HUES48 (cell line): ENCODE data around the gene COQ3.

Experiments
- H3K27ac ChIP-seq: one replicate; pipeline ENCODE4 v1.7.0; 2013; ENCODE audit warnings: low read depth, low read length, inconsistent platforms
- H3K27me3 ChIP-seq: 2 replicates; pipeline ENCODE4 v1.6.1; 2013; ENCODE audit warnings: mild to moderate bottlenecking, low read length; ENCODE audit not compliant: control insufficient read depth, insufficient read depth
- H3K36me3 ChIP-seq: 2 replicates; pipeline ENCODE4 v1.6.1; 2013; ENCODE audit warnings: low read length; ENCODE audit not compliant: control insufficient read depth, insufficient read depth
- H3K4me1 ChIP-seq: 2 replicates; pipeline ENCODE4 v1.6.1; 2013; ENCODE audit warnings: mild to moderate bottlenecking, low read length; ENCODE audit not compliant: control insufficient read depth, insufficient read depth
- H3K4me3 ChIP-seq: 2 replicates; pipeline ENCODE4 v1.5.1; 2013; ENCODE audit warnings: mild to moderate bottlenecking, low read depth, low read length
- H3K9ac ChIP-seq: 2 replicates; pipeline ENCODE4 v1.6.1; 2013; ENCODE audit warnings: mild to moderate bottlenecking, low read depth, low read length, moderate library complexity
- H3K9me3 ChIP-seq: 2 replicates; pipeline ENCODE4 v1.6.1; 2013; ENCODE audit warnings: low read length; ENCODE audit not compliant: control insufficient read depth, insufficient read depth

The COQ3 gene

DNA sequence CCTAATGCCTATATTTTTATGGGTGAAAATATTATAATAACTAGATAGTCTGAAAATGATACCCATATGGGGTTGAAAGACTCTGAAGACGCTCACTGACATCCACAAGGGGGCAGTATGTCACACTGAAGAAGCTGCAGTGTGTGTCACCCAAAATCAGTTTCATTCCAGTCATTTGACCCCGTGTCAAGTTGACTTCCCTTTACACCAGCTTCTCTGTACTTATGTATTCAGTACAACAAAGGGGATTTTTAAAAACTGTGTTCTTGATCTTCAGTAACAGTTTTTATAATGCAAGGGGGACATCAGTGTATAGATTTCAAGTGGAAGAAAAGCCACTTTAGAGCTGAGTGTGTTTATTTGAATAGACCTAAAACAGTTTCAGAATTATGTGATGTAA is 63.8 kb downstream of the COQ3 start:
- no peak overlapping the region for H3K9ac ChIP-seq
- no peaks in the 10 kb centered on the region for H3K9me3 ChIP-seq
- no peak overlapping the region for H3K4me3 ChIP-seq
- H3K36me3 ChIP-seq: peaks cover 22% of the 10 kb centered on the region
- peaks cover 15% of the 10 kb centered on the region for H3K4me1 ChIP-seq
- no peak overlapping the region for H3K27ac ChIP-seq
- no peaks in the 10 kb centered on the region for H3K27me3 ChIP-seq

DNA sequence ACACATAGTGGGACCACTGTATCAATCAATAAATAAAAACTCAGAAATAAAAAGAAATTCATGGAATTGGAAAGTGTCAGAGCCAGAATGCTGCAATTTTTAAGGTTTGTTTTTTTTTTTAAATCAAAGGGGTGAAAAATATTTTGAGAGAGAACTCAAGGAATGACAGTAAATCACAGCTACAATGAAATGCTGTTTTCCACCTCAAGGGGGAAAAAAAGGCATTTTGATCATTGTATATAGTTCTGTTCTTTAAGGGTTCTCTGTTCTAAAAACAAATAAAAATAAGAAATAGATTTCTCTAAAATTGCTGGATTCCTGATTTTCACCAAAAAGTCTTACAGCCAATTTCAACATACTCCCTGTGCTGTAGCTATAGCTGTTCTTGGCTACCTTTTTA is 69.0 kb downstream of the COQ3 start:
- Histone ChIP-seq H3K27me3 (no peaks in the 10 kb centered on the region), H3K36me3 (peaks cover 24% of the 10 kb centered on the region), H3K4me3 (no peak overlapping the region), H3K9me3 (no peaks in the 10 kb centered on the region), H3K4me1 (peaks cover 11% of the 10 kb centered on the region), H3K27ac (no peak overlapping the region), H3K9ac (no peak overlapping the region)
